Measurements from ENCODE around the gene TXNDC2. TPM values are rescaled to one million over a fixed set of nuclear protein-coding genes. Genes with fewer than 3 reads are reported as not detected.

Gene TXNDC2
- total and polyA plus RNA-seq, 10 of the 15 experiments (the other 5 are each of a cell fraction or from before 2014, with no cell fraction given): 0.04 to 0.07 (median 0.06) TPM; not detected in 7

DNA sequence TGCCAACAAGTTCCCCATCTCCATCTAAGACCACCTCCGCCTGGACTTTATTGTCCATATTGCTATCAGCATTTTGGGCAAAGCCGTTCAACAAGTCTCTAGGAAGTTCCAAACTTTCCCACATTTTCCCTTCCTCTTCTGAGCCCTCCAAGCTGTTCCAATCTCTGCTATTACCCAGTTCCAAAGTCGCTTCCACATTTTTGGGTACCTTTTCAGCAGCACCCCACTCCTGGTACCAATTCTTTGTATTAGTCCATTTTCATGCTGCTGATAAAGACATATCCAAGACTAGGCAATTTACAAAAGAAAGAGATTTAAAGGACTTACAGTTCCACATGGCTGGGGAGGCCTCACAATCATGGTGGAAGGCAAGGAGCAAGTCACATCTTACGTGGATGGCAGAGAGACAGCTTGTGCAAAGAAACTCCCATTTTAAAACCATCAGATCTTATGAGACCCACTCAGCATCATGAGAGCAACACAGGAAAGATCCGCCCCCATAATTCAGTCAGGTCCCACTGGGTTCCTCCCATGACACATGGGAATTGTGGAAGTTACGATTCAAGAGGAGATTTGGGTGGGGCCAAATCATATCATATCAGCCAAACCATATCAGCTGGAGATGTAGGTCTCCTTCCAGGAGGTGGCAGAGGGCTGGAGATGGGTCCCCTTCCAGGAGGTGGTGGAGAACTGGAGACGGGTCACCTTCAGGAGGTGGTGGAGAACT lies 19.8 kb upstream of the TXNDC2 start:
- H3K27ac ChIP-seq (ENCODE audit: control insufficient read depth, insufficient read depth): no peak overlapping the region
- H3K79me2 ChIP-seq (ENCODE audit: control insufficient read depth, insufficient read depth, low read length): no peaks in the 10 kb centered on the region
- CTCF ChIA-PET: no interaction called here
- WGBS (ENCODE audit: insufficient coverage, insufficient replicate concordance, low lambda C conversion rate, missing lambda C conversion rate): 83% methylated on average over 7 of the region's 7 CpGs
- DNase-seq (ENCODE audit: low read depth, low spot score) (no peak), FAIRE-seq (no peak), ATAC-seq (no peak)
- peaks cover 18% of the 10 kb centered on the region for H3K4me1 ChIP-seq (ENCODE audit: control insufficient read depth, insufficient read depth, low read length)
- no TSS peak for BruUV-seq (replicated peaks)
- no peak overlapping the region for H3K4me2 ChIP-seq (ENCODE audit: control insufficient read depth, insufficient read depth)
- intact Hi-C loops (cut with micrococcal nuclease; ENCODE audit: unreplicated experiment) (no loop called here), in situ Hi-C loops (cut with MboI) (no loop called here)
- peaks cover 9% of the 10 kb centered on the region; the same call in 2 of the 3 replicates for H3K9me3 ChIP-seq (replicated peaks; ENCODE audit: control insufficient read depth, insufficient read depth, low read length)
- RAD21 ChIA-PET (ENCODE audit: unreplicated experiment): no interaction called here
- no peak overlapping the region for H3K9ac ChIP-seq (ENCODE audit: control insufficient read depth, insufficient read depth, low read length)
- no peak overlapping the region for H3K4me3 ChIP-seq
- SMC1A ChIA-PET (ENCODE audit: uncharacterized antibody, unreplicated experiment): no interaction called here
- no peaks in the 10 kb centered on the region for H3K27me3 ChIP-seq (replicated peaks in 1 of 2; ENCODE audit: control insufficient read depth in 2 of 2, insufficient read depth in 2 of 2, low read length in 1 of 2)
- H2AFZ ChIP-seq (ENCODE audit: control insufficient read depth, low read depth, low read length): no peak overlapping the region
- no peaks in the 10 kb centered on the region for H4K20me1 ChIP-seq (ENCODE audit: control insufficient read depth, insufficient read depth)
- no peaks in the 10 kb centered on the region for H3K36me3 ChIP-seq (ENCODE audit: control insufficient read depth in 2 of 2, insufficient read depth in 2 of 2, low read length in 1 of 2)
- TF ChIP-seq PKNOX1 (IDR thresholded peaks at IDR 0.05) (no peak), KAT2A (conservative IDR thresholded peaks at IDR 0.05; ENCODE audit: control insufficient read depth, low read depth, low read length) (no peak), PAX8 (IDR thresholded peaks at IDR 0.05) (no peak), NFXL1 (IDR thresholded peaks at IDR 0.05; ENCODE audit: borderline replicate concordance) (no peak), SRF (IDR thresholded peaks at IDR 0.05; ENCODE audit: low read depth in 2 of 2, low read length in 2 of 2) (no peak), EP300 (IDR thresholded peaks at IDR 0.05; ENCODE audit: borderline replicate concordance in 1 of 2, control insufficient read depth in 1 of 2, low read depth in 2 of 2, low read length in 2 of 2) (no peak), POLR2AphosphoS5 (IDR thresholded peaks at IDR 0.05; ENCODE audit: low read length) (no peak), ASH2L (IDR thresholded peaks at IDR 0.05; ENCODE audit: borderline replicate concordance, low read depth) (no peak)
- POLR2A ChIA-PET: no interaction called here
